HCT116 (cell line): Measurements from ENCODE around the gene TBC1D2B. TPM values are rescaled to one million over a fixed set of nuclear protein-coding genes. Genes with fewer than 3 reads are reported as not detected.

Source experiments
- ATAC-seq: fragments of 200-7000 bp; cut with Tn5 transposase; 2 replicates; pipeline ENCODE4 v1.9.1; 2020; ENCODE audit warnings: mild to moderate bottlenecking, moderate library complexity
- BruUV-seq: library from RNA; stranded (reverse); fragments of 400-500 nt; replicated peaks from 2 replicates; lab custom pipeline; 2021; lab: Mats Ljungman, UMichigan
- CTCF ChIA-PET: fragments of 300-600 bp; sonication (Branson Sonifier 250); formaldehyde crosslinking; loops from one replicate; lab custom pipeline; 2021; ENCODE audit warnings: antibody characterized with exemption; lab: Charles Lee
- POLR2A ChIA-PET: fragments of 300-600, 350-600 bp; sonication (Branson Sonifier 250); formaldehyde crosslinking; loops from one replicate; lab custom pipeline; 2021; ENCODE audit warnings: antibody characterized with exemption; lab: Charles Lee
- RAD21 ChIA-PET, 2 experiments: fragments of 300-600 bp; sonication (Branson Sonifier 250); formaldehyde crosslinking; loops; one replicate each; lab custom pipeline; 2023; ENCODE audit warnings: low total read pairs in 2 of 2; ENCODE audit not compliant: uncharacterized antibody in 2 of 2, unreplicated experiment in 2 of 2, low non-redundant PET in 1 of 2; lab: Charles Lee
- DNase-seq: peaks from one replicate; pipeline ENCODE4 v3.0.0-alpha.2; 2010; ENCODE audit warnings: low read depth, low spot score
- H2AFZ ChIP-seq: fragments of 200-600 bp; shearing (Covaris generic), sonication (generic); 2 replicates; pipeline ENCODE4 v1.6.1; 2017; ENCODE audit warnings: low read depth, mixed run types, mixed read lengths, antibody characterized with exemption, low read length; ENCODE audit not compliant: poor library complexity, severe bottlenecking
- H3K27ac ChIP-seq: 2 replicates; pipeline ENCODE4 v1.5.1; 2012; ENCODE audit warnings: low read depth, low read length
- H3K27me3 ChIP-seq: fragments of 200-600 bp; sonication (generic); 2 replicates; pipeline ENCODE4 v1.6.1; 2016; ENCODE audit warnings: mixed run types, low read length, mixed read lengths; ENCODE audit not compliant: insufficient read depth
- H3K36me3 ChIP-seq, 2 experiments: fragments of 200-500 bp in 1 of 2; fragments of 200-600 bp in 1 of 2; sonication (Bioruptor generic) in 1 of 2; sonication (generic) in 1 of 2; 2 replicates each; pipeline versions ENCODE4 v1.5.1 to v1.6.1; 2014 to 2016; ENCODE audit warnings: low read length in 2 of 2, inconsistent platforms in 1 of 2, mixed read lengths in 1 of 2, mixed run types in 1 of 2; ENCODE audit not compliant: insufficient read depth in 2 of 2, control insufficient read depth in 1 of 2
- H3K4me1 ChIP-seq, 2 experiments: fragments of 200-600 bp in 1 of 2; sonication (generic) in 1 of 2; 2 replicates each; pipeline versions ENCODE4 v1.5.1 to v1.6.1; 2012 to 2017; ENCODE audit warnings: low read length in 2 of 2, inconsistent platforms in 1 of 2, mild to moderate bottlenecking in 1 of 2, mixed read lengths in 1 of 2, mixed run types in 1 of 2, moderate library complexity in 1 of 2; ENCODE audit not compliant: insufficient read depth in 2 of 2, control insufficient read depth in 1 of 2
- H3K4me2 ChIP-seq: fragments of 200-600 bp; sonication (generic); 2 replicates; pipeline ENCODE4 v1.6.1; 2017; ENCODE audit warnings: mixed run types, low read length, mixed read lengths
- H3K4me3 ChIP-seq, 2 experiments: fragments of 200-600 bp in 1 of 2; sonication (generic) in 1 of 2; replicated peaks in 1 of 2; 2 replicates each; pipeline ENCODE4 v1.5.1; 2011 to 2016; ENCODE audit warnings: low read length in 2 of 2, control low read depth in 1 of 2, low read depth in 1 of 2, mild to moderate bottlenecking in 1 of 2, mixed read lengths in 1 of 2, mixed run types in 1 of 2
- H3K79me2 ChIP-seq: fragments of 200-600 bp; sonication (generic); 2 replicates; pipeline ENCODE4 v1.6.1; 2017; ENCODE audit warnings: mild to moderate bottlenecking, mixed run types, low read length, moderate library complexity, mixed read lengths; ENCODE audit not compliant: insufficient read depth
- H3K9ac ChIP-seq: fragments of 200-600 bp; sonication (generic); 2 replicates; pipeline ENCODE4 v1.6.1; 2016; ENCODE audit warnings: low read length, mixed read lengths
- H3K9me2 ChIP-seq: fragments of 200-600 bp; sonication (generic), shearing (Covaris generic); 2 replicates; pipeline ENCODE4 v1.6.1; 2017; ENCODE audit warnings: mixed run types, mild to moderate bottlenecking, moderate library complexity; ENCODE audit not compliant: insufficient read depth
- H3K9me3 ChIP-seq, 2 experiments: fragments of 200-500 bp in 1 of 2; fragments of 200-600 bp in 1 of 2; sonication (Bioruptor generic) in 1 of 2; sonication (generic) in 1 of 2; 2 replicates each; pipeline ENCODE4 v1.6.1; 2014 to 2017; ENCODE audit warnings: low read length in 2 of 2, mixed read lengths in 2 of 2, inconsistent platforms in 1 of 2, low read depth in 1 of 2, mild to moderate bottlenecking in 1 of 2, mixed run types in 1 of 2, moderate library complexity in 1 of 2; ENCODE audit not compliant: control insufficient read depth in 1 of 2, insufficient read depth in 1 of 2
- H4K20me1 ChIP-seq: fragments of 200-600 bp; sonication (generic), shearing (Covaris generic); 2 replicates; pipeline ENCODE4 v1.6.1; 2017; ENCODE audit warnings: mixed run types, mild to moderate bottlenecking, moderate library complexity; ENCODE audit not compliant: insufficient read depth
- CBX3 ChIP-seq: IDR thresholded peaks from 2 replicates; pipeline ENCODE4 v1.6.1; 2012; ENCODE audit warnings: low read depth
- EGR1 ChIP-seq: IDR thresholded peaks from 2 replicates; pipeline ENCODE4 v1.6.1; 2012; ENCODE audit warnings: low read depth
- ELF1 ChIP-seq: IDR thresholded peaks from 2 replicates; pipeline ENCODE4 v1.6.1; 2012; ENCODE audit warnings: low read depth, borderline replicate concordance
- EZH2 ChIP-seq: fragments of 200-600 bp; sonication (generic); IDR thresholded peaks from 2 replicates; pipeline ENCODE4 v1.6.1; 2017; ENCODE audit warnings: antibody characterized with exemption, mixed run types
- EZH2phosphoT487 ChIP-seq: fragments of 200-600 bp; IDR thresholded peaks from 2 replicates; pipeline ENCODE4 v1.6.1; 2018; ENCODE audit warnings: antibody characterized with exemption, borderline replicate concordance
- FOSL1 ChIP-seq: IDR thresholded peaks from 2 replicates; pipeline ENCODE4 v1.6.1; 2012; ENCODE audit warnings: low read depth
- JUND ChIP-seq: IDR thresholded peaks from 2 replicates; pipeline ENCODE4 v1.6.1; 2012
- MAX ChIP-seq: IDR thresholded peaks from 2 replicates; pipeline ENCODE4 v1.6.1; 2012
- RAD21 ChIP-seq: IDR thresholded peaks from 2 replicates; pipeline ENCODE4 v1.6.1; 2012; ENCODE audit warnings: low read depth, mild to moderate bottlenecking
- SIN3A ChIP-seq: IDR thresholded peaks from 2 replicates; pipeline ENCODE4 v1.6.1; 2012; ENCODE audit warnings: low read depth
- SP1 ChIP-seq: IDR thresholded peaks from 2 replicates; pipeline ENCODE4 v1.6.1; 2012; ENCODE audit warnings: low read depth
- TCF7L2 ChIP-seq: IDR thresholded peaks from 2 replicates; pipeline ENCODE4 v1.7.0; 2011; ENCODE audit warnings: borderline replicate concordance, inconsistent platforms; ENCODE audit not compliant: insufficient read depth, insufficient read length; ENCODE audit errors: extremely low read depth
- YY1 ChIP-seq: IDR thresholded peaks from 2 replicates; pipeline ENCODE4 v1.6.1; 2011; ENCODE audit warnings: low read length, low read depth, moderate library complexity, mild to moderate bottlenecking; ENCODE audit not compliant: insufficient replicate concordance; ENCODE audit errors: extremely low read depth
- ZBTB33 ChIP-seq: IDR thresholded peaks from 2 replicates; pipeline ENCODE4 v1.6.1; 2011; ENCODE audit warnings: mild to moderate bottlenecking, low read length, moderate library complexity; ENCODE audit not compliant: insufficient replicate concordance; ENCODE audit errors: extremely low read depth
- ZFX ChIP-seq: fragments of 450-650 bp; IDR thresholded peaks from 2 replicates; pipeline ENCODE4 v1.6.1; 2017
- ZNF274 ChIP-seq: fragments of 200-500 bp; sonication (Bioruptor generic); IDR thresholded peaks from 2 replicates; pipeline ENCODE4 v1.6.1; 2014; ENCODE audit warnings: mild to moderate bottlenecking, low read depth, low read length, inconsistent platforms
- intact Hi-C: fragments of 100-400 bp; cut with micrococcal nuclease; formaldehyde crosslinking; loops from 2 replicates; pipeline ENCODE4 v1.10.0; 2022
- total RNA-seq: library from RNA; stranded (reverse); gene quantifications from one replicate; pipeline ENCODE4 v1.2.1, GENCODE V29; 2021; ENCODE audit not compliant: unreplicated experiment
- TF ChIP-seq, protein P1 (sequence below): IDR thresholded peaks from 2 replicates; pipeline ENCODE4 v1.6.1; 2012; ENCODE audit warnings: low read depth
- TF ChIP-seq, protein P2 (sequence below), 3 experiments: fragments of 200-600 bp in 1 of 3; sonication (generic) in 1 of 3; IDR thresholded peaks in 2 of 3; conservative IDR thresholded peaks in 1 of 3; 2 replicates each; pipeline ENCODE4 v1.5.1; 2012 to 2017; ENCODE audit warnings: low read depth in 2 of 3, low read length in 2 of 3, antibody characterized with exemption in 1 of 3, borderline replicate concordance in 1 of 3, control low read depth in 1 of 3, mild to moderate bottlenecking in 1 of 3, mixed read lengths in 1 of 3, mixed run types in 1 of 3, moderate library complexity in 1 of 3; ENCODE audit not compliant: insufficient read depth in 1 of 3
- TF ChIP-seq, protein P3 (sequence below): IDR thresholded peaks from 2 replicates; pipeline ENCODE4 v1.6.1; 2012

The TBC1D2B gene
- total RNA-seq, 1 experiment from 2014 or later: 16.6 TPM

- no peaks in the 10 kb centered on the region for H3K9me3 ChIP-seq
- no TSS peak for BruUV-seq
- no peaks in the 10 kb centered on the region for H3K27me3 ChIP-seq
- DNase-seq (no peak), ATAC-seq (no peak)
- no peaks in the 10 kb centered on the region for H4K20me1 ChIP-seq
- intact Hi-C loops: no loop called here
- no peaks in the 10 kb centered on the region; a peak in 1 of 4 replicates for H3K36me3 ChIP-seq
- peaks cover 8 to 14% of the 10 kb centered on the region in 2 experiments; a peak in 2 of 4 replicates for H3K4me1 ChIP-seq
- H3K27ac ChIP-seq: no peak overlapping the region
- TF ChIP-seq ZFX (no peak), SIN3A (no peak), EGR1 (no peak), ZNF274 (no peak), CBX3 (no peak), FOSL1 (no peak), TCF7L2 (no peak), SP1 (no peak), RAD21 (no peak), EZH2phosphoT487 (no peak), ELF1 (no peak), JUND (no peak), MAX (no peak), ZBTB33 (no peak), EZH2 (no peak), YY1 (no peak)
- TF ChIP-seq, protein P1, sequence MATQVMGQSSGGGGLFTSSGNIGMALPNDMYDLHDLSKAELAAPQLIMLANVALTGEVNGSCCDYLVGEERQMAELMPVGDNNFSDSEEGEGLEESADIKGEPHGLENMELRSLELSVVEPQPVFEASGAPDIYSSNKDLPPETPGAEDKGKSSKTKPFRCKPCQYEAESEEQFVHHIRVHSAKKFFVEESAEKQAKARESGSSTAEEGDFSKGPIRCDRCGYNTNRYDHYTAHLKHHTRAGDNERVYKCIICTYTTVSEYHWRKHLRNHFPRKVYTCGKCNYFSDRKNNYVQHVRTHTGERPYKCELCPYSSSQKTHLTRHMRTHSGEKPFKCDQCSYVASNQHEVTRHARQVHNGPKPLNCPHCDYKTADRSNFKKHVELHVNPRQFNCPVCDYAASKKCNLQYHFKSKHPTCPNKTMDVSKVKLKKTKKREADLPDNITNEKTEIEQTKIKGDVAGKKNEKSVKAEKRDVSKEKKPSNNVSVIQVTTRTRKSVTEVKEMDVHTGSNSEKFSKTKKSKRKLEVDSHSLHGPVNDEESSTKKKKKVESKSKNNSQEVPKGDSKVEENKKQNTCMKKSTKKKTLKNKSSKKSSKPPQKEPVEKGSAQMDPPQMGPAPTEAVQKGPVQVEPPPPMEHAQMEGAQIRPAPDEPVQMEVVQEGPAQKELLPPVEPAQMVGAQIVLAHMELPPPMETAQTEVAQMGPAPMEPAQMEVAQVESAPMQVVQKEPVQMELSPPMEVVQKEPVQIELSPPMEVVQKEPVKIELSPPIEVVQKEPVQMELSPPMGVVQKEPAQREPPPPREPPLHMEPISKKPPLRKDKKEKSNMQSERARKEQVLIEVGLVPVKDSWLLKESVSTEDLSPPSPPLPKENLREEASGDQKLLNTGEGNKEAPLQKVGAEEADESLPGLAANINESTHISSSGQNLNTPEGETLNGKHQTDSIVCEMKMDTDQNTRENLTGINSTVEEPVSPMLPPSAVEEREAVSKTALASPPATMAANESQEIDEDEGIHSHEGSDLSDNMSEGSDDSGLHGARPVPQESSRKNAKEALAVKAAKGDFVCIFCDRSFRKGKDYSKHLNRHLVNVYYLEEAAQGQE: no peak
- TF ChIP-seq, protein P2, sequence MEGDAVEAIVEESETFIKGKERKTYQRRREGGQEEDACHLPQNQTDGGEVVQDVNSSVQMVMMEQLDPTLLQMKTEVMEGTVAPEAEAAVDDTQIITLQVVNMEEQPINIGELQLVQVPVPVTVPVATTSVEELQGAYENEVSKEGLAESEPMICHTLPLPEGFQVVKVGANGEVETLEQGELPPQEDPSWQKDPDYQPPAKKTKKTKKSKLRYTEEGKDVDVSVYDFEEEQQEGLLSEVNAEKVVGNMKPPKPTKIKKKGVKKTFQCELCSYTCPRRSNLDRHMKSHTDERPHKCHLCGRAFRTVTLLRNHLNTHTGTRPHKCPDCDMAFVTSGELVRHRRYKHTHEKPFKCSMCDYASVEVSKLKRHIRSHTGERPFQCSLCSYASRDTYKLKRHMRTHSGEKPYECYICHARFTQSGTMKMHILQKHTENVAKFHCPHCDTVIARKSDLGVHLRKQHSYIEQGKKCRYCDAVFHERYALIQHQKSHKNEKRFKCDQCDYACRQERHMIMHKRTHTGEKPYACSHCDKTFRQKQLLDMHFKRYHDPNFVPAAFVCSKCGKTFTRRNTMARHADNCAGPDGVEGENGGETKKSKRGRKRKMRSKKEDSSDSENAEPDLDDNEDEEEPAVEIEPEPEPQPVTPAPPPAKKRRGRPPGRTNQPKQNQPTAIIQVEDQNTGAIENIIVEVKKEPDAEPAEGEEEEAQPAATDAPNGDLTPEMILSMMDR (IDR thresholded peaks at IDR 0.05 in 2 of 3, conservative IDR thresholded peaks at IDR 0.05 in 1 of 3; ENCODE audit: borderline replicate concordance in 1 of 3, insufficient read depth in 1 of 3, low read depth in 2 of 3, low read length in 2 of 3): no peak
- TF ChIP-seq, protein P3, sequence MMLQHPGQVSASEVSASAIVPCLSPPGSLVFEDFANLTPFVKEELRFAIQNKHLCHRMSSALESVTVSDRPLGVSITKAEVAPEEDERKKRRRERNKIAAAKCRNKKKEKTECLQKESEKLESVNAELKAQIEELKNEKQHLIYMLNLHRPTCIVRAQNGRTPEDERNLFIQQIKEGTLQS: no peak
- peaks cover 38% of the 10 kb centered on the region; the same call in 1 of the 2 replicates for H3K79me2 ChIP-seq
- RAD21 ChIA-PET: no interaction called here
- no peak overlapping the region for H3K9ac ChIP-seq
- no peak overlapping the region for H3K4me2 ChIP-seq
- H3K9me2 ChIP-seq: no peaks in the 10 kb centered on the region
- POLR2A ChIA-PET: no interaction called here
- H2AFZ ChIP-seq: no peak overlapping the region
- CTCF ChIA-PET: no interaction called here
- no peak overlapping the region for H3K4me3 ChIP-seq
These were observed 8.0 kb downstream of the TBC1D2B start for GRCh38 chr15:78069462-78070029.
